Fibroblast of peridontal ligament (primary cell): ENCODE data around the gene SF1.

ENCODE experiments used
- DNase-seq: peaks from one replicate; pipeline ENCODE4 v3.0.0-alpha.2; 2010; ENCODE audit errors: extremely low read depth

The SF1 gene

GRCh38 chr11:64801158-64801464, 22.8 kb upstream of the SF1 start:
- DNase-seq = no peak

GRCh38 chr11:64800303-64801157, 22.2 kb upstream of the SF1 start:
- DNase-seq = no peak

GRCh38 chr11:64799623-64800302, 21.4 kb upstream of the SF1 start:
- no peak for DNase-seq

- no peak for DNase-seq
These were observed 20.9 kb upstream of the SF1 start for GRCh38 chr11:64799256-64799622.

GRCh38 chr11:64796757-64797541, 18.6 kb upstream of the SF1 start:
- no peak for DNase-seq

- no peak for DNase-seq
These were observed 17.9 kb upstream of the SF1 start for GRCh38 chr11:64796047-64796756.

GRCh38 chr11:64794526-64794925, 16.2 kb upstream of the SF1 start:
- no peak for DNase-seq

- DNase-seq = no peak
These were observed 15.2 kb upstream of the SF1 start for GRCh38 chr11:64793271-64794160.

- DNase-seq = no peak
These were observed 14.1 kb upstream of the SF1 start for GRCh38 chr11:64792482-64792881.

- DNase-seq = no peak
These were observed 13.5 kb upstream of the SF1 start for GRCh38 chr11:64791781-64792291.

- no peak for DNase-seq
These were observed 12.1 kb upstream of the SF1 start for GRCh38 chr11:64790205-64791095.

- DNase-seq = no peak
These were observed 11.2 kb upstream of the SF1 start for GRCh38 chr11:64789331-64790204.

- DNase-seq = no peak
These were observed 10.2 kb upstream of the SF1 start for GRCh38 chr11:64788321-64789215.

GRCh38 chr11:64787526-64788320, 9.4 kb upstream of the SF1 start:
- peak; percentile 45 for DNase-seq

- no peak for DNase-seq
These were observed 8.0 kb upstream of the SF1 start for GRCh38 chr11:64786308-64786707.

- no peak for DNase-seq
These were observed 6.7 kb upstream of the SF1 start for GRCh38 chr11:64784813-64785581.
